Activated CD8-positive, alpha-beta memory T cell treated with anti-CD3 and anti-CD28 coated beads, Interleukin-2, amount 50 U/mL, for 1 hour (primary cell): ENCODE results near the gene OLFM1.

ENCODE experiments used
- DNase-seq: peaks from one replicate; pipeline ENCODE4 v3.0.0-alpha.2; 2020; ENCODE audit errors: extremely low read depth

Gene OLFM1

GRCh38 chr9:135076876-135077430 is 10.5 kb upstream of the OLFM1 start:
- no peak for DNase-seq

GRCh38 chr9:135077497-135078200 is 9.8 kb upstream of the OLFM1 start:
- DNase-seq: no peak

GRCh38 chr9:135078361-135078821 is 9.1 kb upstream of the OLFM1 start:
- no peak for DNase-seq

GRCh38 chr9:135079018-135079417 is 8.4 kb upstream of the OLFM1 start:
- DNase-seq: no peak

- no peak for DNase-seq
Observed at GRCh38 chr9:135079676-135080075, 7.8 kb upstream of the OLFM1 start.

- DNase-seq: no peak
Observed at GRCh38 chr9:135080286-135081263, 6.9 kb upstream of the OLFM1 start.

- DNase-seq: no peak
Observed at GRCh38 chr9:135081264-135081660, 6.2 kb upstream of the OLFM1 start.

GRCh38 chr9:135081731-135082130 is 5.7 kb upstream of the OLFM1 start:
- no peak for DNase-seq

- DNase-seq: no peak
Observed at GRCh38 chr9:135082536-135082935, 4.9 kb upstream of the OLFM1 start.

GRCh38 chr9:135083241-135083810 is 4.1 kb upstream of the OLFM1 start:
- no peak for DNase-seq

GRCh38 chr9:135083831-135084230 is 3.6 kb upstream of the OLFM1 start:
- DNase-seq: no peak

GRCh38 chr9:135084262-135084661 is 3.2 kb upstream of the OLFM1 start:
- DNase-seq: no peak

- DNase-seq: no peak
Observed at GRCh38 chr9:135084881-135085760, 2.3 kb upstream of the OLFM1 start.

GRCh38 chr9:135085830-135086546 is 1.5 kb upstream of the OLFM1 start:
- no peak for DNase-seq

- no peak for DNase-seq
Observed at GRCh38 chr9:135086597-135087488, 625 bp upstream of the OLFM1 start.

- no peak for DNase-seq
Observed at GRCh38 chr9:135087899-135088347, 455 bp downstream of the OLFM1 start.

- DNase-seq: no peak
Observed at GRCh38 chr9:135088348-135088978, 995 bp downstream of the OLFM1 start.

- no peak for DNase-seq
Observed at GRCh38 chr9:135088979-135089847, 1.7 kb downstream of the OLFM1 start.
